OCI-LY1 (cell line): ENCODE results near the gene CDKL5.

Experiments
- CTCF ChIP-seq: fragments of 200-600 bp; sonication (generic), shearing (Covaris generic); IDR thresholded peaks from 2 replicates; pipeline ENCODE4 v1.5.1; 2017; ENCODE audit warnings: mild to moderate bottlenecking, antibody characterized with exemption, low read length, moderate library complexity, mixed read lengths
- EZH2 ChIP-seq: fragments of 200-600 bp; sonication (generic), shearing (Covaris generic); IDR thresholded peaks from 2 replicates; pipeline ENCODE4 v1.8.0; 2017; ENCODE audit warnings: borderline replicate concordance, mixed run types, mild to moderate bottlenecking, antibody characterized with exemption, low read length, moderate library complexity, mixed read lengths

GRCh38 chrX:18681996-18682395, 256.6 kb downstream of the CDKL5 start:
- TF ChIP-seq CTCF (no peak), EZH2 (no peak)
